ENCODE data around the gene PTDSS2. TPM values are rescaled to one million over a fixed set of nuclear protein-coding genes. Genes with fewer than 3 reads are reported as not detected.

PTDSS2 gene
- total and polyA plus RNA-seq, 7 donors: 11.8 to 26.0 (median 19.6) TPM

DNA sequence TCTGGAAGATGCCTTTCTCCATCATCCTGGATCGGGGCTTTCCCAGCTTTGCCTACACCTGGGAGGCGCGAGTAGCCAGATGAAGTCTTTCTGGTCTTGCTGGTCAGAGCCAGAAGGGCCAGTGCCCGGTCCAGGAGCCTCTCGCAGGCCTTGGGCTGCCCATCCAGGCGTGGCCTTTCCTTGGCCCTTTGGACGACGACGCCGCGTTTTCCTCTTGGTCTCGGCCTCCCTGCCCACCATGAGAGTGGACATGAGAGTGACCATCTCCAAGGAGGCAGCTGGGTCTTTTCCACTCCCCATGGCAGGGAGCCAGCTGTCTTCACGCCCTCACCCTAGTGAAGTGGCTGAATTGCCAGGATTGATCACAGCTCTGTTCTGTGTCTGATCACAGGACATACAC, 3.5 kb downstream of the PTDSS2 start:
- intact Hi-C loops (cut with DNase I): loop anchor here in 1 of 2 donors (5.0 kb wide), 1 partner anchor 49 kb away; no protein-coding TSS in a partner anchor
- WGBS, 3 donors: 83 to 91% (median 87%) methylated on average over 13 of the region's 13 CpGs
- Histone ChIP-seq H3K4me1 (peaks cover 24% of the 10 kb centered on the region), H3K36me3 (ENCODE audit: insufficient read depth in 1 of 2, low read depth in 1 of 2) (peaks cover 0 to 34% of the 10 kb centered on the region in 2 donors), H3K9me3 (no peaks in the 10 kb centered on the region), H3K27ac (no peak overlapping the region), H3K27me3 (ENCODE audit: insufficient read depth in 3 of 3, low read length in 2 of 3) (no peaks in the 10 kb centered on the region), H3K4me3 (no peak overlapping the region)
- ATAC-seq (no peak), DNase-seq (no peak)
- TF ChIP-seq, protein P1, sequence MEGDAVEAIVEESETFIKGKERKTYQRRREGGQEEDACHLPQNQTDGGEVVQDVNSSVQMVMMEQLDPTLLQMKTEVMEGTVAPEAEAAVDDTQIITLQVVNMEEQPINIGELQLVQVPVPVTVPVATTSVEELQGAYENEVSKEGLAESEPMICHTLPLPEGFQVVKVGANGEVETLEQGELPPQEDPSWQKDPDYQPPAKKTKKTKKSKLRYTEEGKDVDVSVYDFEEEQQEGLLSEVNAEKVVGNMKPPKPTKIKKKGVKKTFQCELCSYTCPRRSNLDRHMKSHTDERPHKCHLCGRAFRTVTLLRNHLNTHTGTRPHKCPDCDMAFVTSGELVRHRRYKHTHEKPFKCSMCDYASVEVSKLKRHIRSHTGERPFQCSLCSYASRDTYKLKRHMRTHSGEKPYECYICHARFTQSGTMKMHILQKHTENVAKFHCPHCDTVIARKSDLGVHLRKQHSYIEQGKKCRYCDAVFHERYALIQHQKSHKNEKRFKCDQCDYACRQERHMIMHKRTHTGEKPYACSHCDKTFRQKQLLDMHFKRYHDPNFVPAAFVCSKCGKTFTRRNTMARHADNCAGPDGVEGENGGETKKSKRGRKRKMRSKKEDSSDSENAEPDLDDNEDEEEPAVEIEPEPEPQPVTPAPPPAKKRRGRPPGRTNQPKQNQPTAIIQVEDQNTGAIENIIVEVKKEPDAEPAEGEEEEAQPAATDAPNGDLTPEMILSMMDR (IDR thresholded peaks at IDR 0.05): no peak

DNA sequence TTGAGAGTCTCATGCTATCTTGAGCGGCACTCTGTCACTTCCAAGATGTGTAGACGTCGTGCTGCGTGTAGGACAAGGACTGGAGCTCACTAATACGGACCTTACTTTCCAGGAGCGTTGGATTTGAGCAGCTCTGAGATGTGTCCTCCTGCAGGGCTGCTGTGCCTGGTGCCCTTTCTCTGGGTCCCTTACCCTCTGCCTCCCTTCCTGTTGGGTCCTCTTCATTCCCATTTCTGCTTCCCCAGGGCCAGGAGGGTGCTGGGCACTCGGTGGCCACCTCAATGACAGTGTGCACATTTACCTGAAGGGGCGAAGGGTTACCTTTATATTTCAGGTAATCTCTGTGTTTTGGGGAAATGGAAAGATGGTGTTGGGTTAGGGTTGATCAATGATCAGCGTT, 4.0 kb downstream of the PTDSS2 start:
- DNase-seq (no peak), ATAC-seq (no peak)
- no peaks in the 10 kb centered on the region for H3K27me3 ChIP-seq (ENCODE audit: insufficient read depth in 3 of 3, low read length in 2 of 3)
- TF ChIP-seq, protein P1 (IDR thresholded peaks at IDR 0.05): no peak
- no peaks in the 10 kb centered on the region for H3K9me3 ChIP-seq
- intact Hi-C loops (cut with DNase I): loop anchor here in 1 of 2 donors (5.0 kb wide), 1 partner anchor 48 kb away; no protein-coding TSS in a partner anchor
- H3K36me3 ChIP-seq (ENCODE audit: insufficient read depth in 1 of 2, low read depth in 1 of 2): peaks cover 0 to 34% of the 10 kb centered on the region in 2 donors
- no peak overlapping the region for H3K27ac ChIP-seq
- 87 to 91% (median 89%) methylated on average over 9 of the region's 9 CpGs for WGBS, 3 donors
- no peak overlapping the region for H3K4me3 ChIP-seq
- H3K4me1 ChIP-seq: peaks cover 20% of the 10 kb centered on the region

DNA sequence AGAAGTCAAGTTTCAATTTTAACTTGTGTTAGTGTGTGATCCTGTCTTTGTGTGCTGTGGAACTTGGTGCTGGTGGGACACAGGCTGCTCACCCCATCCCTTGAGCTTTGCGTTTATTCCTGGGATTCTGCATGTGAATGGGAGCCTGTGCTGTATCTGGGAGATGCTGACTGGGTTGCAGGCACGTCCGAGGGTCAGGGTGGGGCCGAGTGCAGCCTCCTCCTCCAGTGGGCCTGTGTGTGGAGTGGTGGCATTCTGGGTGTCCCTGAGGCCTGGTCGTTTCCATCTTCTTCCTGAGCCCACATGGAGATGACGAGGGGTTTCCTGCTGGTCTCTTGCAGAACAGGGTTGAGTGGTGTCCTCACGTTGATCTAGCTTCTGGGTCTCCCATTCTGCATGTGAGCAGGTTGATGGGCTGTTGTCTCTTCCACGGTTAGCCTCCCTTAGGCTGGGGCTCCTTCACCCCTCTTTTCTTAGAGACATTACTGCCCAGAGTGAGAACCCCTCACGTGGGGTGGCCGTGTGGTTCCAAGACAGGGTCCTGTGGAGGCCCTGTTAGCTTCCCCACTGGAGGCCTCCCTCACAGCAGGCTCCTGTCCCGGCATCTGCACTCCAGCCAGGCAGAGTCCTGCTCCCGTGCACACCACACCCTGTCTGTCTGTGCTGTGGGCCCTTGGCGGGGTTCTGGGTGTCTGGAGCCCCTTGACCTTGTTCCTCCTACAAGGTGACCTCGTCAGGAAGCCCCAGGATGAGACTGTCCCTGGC, 4.9 kb downstream of the PTDSS2 start:
- 72 to 73% (median 73%) methylated on average over 14 of the region's 14 CpGs for WGBS, 3 donors
- ATAC-seq: no peak
- Histone ChIP-seq H3K27ac (no peak overlapping the region), H3K36me3 (ENCODE audit: insufficient read depth in 1 of 2, low read depth in 1 of 2) (peaks cover 0 to 41% of the 10 kb centered on the region in 2 donors), H3K4me3 (no peak overlapping the region), H3K4me1 (peaks cover 13% of the 10 kb centered on the region), H3K9me3 (no peaks in the 10 kb centered on the region), H3K27me3 (ENCODE audit: insufficient read depth in 3 of 3, low read length in 2 of 3) (no peaks in the 10 kb centered on the region)
- peak in 1 of 2 donors; percentile 34 for DNase-seq
- TF ChIP-seq, protein P1 (IDR thresholded peaks at IDR 0.05): no peak
- intact Hi-C loops (cut with DNase I): loop anchor here in 1 of 2 donors (5.0 kb wide), 2 partner anchors 37 to 47 kb away; no protein-coding TSS in a partner anchor

DNA sequence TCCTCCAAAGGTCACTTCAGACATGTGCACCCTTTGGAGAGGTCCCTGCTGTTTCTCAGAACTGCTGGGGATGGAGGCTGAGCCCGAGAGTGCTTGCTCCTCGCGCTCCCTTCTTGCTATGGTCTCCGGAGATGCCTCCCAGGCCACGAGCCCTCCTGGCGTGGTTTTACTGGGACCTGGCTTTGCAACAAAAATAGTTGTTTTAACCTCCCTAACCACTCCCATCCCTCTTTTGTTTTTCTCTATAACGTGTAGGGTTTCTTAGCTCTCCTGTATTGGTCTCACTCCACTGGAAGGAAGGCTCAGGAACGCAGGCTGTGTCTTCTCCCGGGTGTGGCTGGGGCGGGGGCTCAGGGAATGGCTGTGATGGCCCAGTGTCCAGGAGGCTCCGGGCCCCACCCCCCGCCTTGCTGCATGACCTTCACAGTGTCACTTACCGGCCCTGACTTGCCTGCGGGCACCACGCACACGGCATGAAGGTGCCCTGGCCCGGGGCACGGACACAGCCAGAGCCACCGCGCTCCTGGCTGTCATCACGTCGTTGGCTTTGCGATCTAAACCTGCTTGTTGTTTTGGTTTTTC, 5.6 kb downstream of the PTDSS2 start:
- DNase-seq: peak; percentile 15 to 40
- Histone ChIP-seq H3K27me3 (ENCODE audit: insufficient read depth in 3 of 3, low read length in 2 of 3) (no peaks in the 10 kb centered on the region), H3K9me3 (no peaks in the 10 kb centered on the region), H3K27ac (no peak overlapping the region), H3K4me1 (peaks cover 13% of the 10 kb centered on the region), H3K4me3 (no peak overlapping the region), H3K36me3 (ENCODE audit: insufficient read depth in 1 of 2, low read depth in 1 of 2) (peaks cover 0 to 48% of the 10 kb centered on the region in 2 donors)
- 85 to 89% (median 87%) methylated on average over 23 of the region's 23 CpGs for WGBS, 3 donors
- TF ChIP-seq, protein P1 (IDR thresholded peaks at IDR 0.05): no peak
- intact Hi-C loops (cut with DNase I): loop anchor here in 1 of 2 donors (5.0 kb wide), 1 partner anchor 37 kb away; no protein-coding TSS in a partner anchor
- no peak for ATAC-seq

All from psoas muscle (tissue), 8 donors.